Dermis microvascular lymphatic vessel endothelial cell (primary cell): ENCODE results near the gene RFNG. TPM values are rescaled to one million over a fixed set of nuclear protein-coding genes. Genes with fewer than 3 reads are reported as not detected.

ENCODE experiments used
- DNase-seq, 2 donors: peaks; one replicate each; pipeline versions ENCODE4 v3.0.0 to v3.0.0-alpha.2; 2010; ENCODE audit warnings: low read depth in 2 of 2
- total RNA-seq: library from RNA; depleted of rRNA; stranded (reverse); fragments of >200 nt; gene quantifications from 2 replicates; pipeline ENCODE4 v1.2.1, GENCODE V29; 2014

Gene RFNG, protein sequence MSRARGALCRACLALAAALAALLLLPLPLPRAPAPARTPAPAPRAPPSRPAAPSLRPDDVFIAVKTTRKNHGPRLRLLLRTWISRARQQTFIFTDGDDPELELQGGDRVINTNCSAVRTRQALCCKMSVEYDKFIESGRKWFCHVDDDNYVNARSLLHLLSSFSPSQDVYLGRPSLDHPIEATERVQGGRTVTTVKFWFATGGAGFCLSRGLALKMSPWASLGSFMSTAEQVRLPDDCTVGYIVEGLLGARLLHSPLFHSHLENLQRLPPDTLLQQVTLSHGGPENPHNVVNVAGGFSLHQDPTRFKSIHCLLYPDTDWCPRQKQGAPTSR
- 16.4 and 28.2 TPM in 2 replicates for total RNA-seq

DNA sequence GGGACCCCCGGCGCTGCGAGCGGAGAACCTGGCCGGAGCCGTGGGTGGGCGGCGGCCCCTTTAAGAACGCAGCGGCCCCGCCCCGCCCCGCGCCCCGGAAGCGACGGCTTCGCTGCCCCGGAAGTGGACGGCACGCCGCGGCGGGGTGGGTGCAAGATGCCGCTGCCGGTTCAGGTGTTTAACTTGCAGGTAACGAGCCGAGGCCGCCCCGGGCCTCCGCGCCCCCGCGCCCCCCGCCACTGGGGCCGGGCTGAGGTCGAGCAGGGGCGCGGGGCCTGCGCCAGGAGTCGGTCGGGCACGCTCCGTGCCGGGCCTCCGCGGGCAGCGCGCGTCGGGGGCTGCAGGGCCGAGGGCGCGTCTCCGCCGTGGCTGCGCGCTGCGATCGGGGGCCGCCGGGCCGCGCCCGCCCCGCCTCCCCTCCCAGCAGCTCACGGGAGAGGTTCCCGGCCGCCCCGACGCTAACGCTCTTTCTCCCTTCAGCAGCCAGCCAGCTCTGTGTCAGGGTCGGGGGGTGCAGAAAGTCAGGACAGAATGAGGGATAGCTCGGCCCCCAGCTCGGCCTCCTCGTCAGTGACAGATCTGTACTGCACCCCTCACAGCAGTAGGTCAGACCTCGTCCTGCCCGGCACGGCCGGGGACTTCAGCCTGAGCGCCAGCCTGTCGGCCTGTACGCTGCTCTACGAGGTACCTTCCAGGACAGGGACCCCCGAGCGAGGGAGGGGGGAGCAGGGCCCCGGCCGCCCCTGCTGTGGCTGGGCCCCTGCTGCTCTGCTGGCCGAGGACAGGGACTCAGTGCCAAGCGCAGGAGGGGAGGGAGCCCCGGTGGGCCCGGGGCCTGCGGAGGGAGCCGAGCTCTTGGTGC is at the start of gene RFNG, which contains the start of gene GPS1:
RFNG (minus strand) TSS at position 36 of the 862 bp plus-strand sequence. CDS start 45 bp downstream, outside the sequence.
GPS1 (plus strand) TSS at position 123 of the 862 bp plus-strand sequence; CDS start at position 157, 34 bp downstream.
- peak in 1 of 2 donors; percentile 58 for DNase-seq

DNA sequence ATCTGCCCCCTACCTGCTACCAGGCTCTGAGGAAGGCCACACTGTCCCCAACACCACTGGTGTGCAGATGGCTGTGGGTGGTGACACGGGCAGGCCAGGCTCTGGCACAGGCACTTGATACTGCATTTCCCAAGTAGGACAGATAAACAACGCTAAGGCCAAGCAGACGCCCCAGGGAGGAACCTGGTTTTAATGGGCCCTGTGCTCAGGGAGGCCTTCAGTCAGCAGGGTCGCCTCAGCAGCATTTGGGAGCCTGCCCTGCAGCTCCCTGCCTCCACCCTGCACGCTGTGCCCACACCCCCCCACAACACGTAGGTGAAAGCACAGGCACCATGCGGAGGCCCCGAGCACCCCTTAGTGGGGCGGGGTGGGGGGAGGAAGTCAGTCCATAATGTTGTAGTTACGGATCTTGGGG is 49.7 kb upstream of the RFNG start:
- DNase-seq = no peak

DNA sequence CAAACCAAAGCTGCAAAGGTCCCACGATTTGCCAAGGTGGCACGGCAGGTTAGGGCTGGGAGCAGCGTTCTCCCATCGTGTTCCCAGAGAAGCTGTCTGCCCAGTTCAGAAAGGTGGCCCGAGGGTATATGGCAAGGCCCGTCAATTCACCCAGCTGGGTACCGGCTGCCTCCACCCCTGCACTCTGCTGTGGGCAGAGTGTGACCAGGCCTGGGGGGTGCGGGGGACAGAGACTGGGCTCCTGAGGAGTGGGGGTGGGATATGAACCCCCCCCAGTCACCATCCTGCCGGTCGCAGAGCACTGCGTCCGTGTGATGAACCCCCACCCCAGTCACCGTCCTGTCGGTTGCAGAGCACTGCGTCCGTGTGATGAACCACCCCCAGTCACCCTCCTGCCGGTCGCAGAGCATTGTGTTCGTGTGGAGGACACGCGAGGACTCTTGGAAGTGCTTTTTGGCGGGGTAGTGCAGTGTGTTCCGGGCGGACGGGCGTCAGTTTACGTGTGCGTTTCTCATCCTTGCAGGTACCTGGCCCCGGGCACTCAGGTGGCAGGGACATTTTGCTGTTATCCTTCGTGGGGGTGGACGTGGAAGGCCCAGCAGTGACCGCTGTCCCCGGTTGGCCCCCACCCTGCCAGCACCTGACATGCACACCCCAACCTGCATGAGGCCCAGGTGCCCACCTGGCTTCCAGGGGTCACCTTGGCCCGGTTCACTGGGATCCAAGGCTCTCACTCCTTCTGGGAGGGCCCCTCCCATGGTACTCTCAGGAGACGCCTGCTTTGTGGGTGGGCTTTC is 49.1 kb upstream of the RFNG start:
- DNase-seq = no peak

DNA sequence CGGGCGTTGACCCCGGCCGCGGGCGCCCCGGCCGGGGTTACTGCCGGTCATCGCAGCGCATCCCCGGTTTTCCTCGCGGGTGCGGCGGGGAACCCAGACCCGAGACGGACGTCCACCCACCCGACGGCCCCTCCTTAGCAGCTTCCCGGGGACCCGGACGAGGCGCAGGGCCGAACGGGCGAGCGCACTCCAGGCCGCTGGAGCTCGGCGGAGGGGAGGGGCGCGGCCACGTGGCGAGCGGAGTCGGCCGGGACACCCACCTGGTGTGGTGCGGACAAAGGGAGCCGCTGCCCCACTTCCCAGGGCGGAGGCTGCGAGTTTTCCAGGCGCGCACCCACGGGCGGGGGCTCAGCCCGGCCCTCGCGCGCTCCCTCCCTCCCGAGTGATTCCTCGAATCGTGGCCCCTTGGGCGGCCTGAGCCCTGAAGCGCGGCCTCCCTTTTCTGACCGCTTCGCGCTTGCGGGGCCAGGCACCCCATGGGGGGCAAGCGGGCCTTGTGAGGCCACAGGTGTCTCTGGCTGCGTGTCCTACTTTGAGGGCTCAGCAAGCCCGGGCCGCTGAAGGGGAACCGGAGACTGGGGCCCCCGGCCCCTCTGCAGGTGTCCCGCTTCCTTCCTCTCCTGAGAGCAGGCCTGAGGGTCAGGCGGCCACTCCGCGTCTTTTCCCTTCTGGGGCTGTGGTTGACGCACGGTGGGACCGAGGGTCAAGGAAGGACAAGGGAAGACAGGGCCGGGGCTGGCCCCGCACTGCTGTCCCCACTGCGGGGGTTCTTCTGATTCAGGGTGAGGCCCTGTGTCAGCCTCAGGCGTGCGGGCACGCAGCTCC is 47.5 kb upstream of the RFNG start:
- no peak for DNase-seq

DNA sequence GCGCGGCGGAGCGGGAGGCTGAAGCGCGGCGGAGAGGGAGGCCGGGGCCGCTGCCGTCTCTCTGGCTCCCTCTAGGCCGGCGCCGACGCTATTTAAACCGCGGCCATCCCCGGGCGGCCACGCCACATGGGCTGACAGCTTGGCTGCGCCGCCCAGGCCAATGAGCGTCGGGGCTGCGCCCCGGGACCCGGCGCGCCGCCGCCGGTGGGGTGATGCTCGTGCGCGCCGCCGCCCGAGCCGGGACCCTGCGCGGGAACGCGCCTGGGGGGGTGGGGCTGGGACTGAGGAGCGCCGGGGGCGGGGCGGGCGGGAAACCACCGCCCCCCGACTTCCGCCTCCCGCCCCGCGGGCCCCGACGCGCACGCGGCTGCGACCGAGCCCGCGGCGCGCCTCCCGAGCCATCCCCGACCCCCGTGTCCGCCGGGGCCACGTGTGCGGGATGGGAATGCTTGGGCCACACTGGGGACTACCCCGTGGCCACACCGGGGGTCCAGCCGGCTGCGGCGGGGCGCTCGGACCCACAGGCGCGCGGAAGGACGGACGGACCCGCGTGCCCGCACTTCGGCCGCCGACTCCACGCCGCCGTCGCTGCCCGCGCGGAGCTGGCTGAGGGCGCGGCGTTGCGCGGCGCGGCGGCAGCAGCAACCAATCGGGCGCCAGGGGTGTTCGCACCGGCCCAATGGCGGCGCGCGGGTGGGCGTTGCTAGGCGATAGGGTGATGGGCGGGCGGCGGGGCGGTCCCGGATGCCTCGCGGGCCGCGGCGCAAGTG is 46.7 kb upstream of the RFNG start, which contains the start of gene FASN:
FASN (minus strand) TSS at position 68 of the 770 bp plus-strand sequence. CDS start 1,791 bp downstream, outside the sequence.
- peak; percentile 84 to 97 for DNase-seq

DNA sequence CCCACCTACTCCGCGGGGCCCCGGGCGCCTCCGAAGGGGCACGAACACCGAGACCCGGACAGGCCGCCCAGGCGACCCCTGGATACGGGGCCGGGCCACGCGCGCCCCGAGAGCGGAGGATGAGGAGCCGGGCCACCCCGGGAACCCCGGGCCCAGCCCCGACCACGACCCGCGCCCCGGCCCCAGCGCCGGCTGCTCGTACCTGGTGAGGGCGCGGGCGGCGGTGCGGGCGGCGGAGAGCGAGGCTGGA is 46.2 kb upstream of the RFNG start:
- DNase-seq = no peak

DNA sequence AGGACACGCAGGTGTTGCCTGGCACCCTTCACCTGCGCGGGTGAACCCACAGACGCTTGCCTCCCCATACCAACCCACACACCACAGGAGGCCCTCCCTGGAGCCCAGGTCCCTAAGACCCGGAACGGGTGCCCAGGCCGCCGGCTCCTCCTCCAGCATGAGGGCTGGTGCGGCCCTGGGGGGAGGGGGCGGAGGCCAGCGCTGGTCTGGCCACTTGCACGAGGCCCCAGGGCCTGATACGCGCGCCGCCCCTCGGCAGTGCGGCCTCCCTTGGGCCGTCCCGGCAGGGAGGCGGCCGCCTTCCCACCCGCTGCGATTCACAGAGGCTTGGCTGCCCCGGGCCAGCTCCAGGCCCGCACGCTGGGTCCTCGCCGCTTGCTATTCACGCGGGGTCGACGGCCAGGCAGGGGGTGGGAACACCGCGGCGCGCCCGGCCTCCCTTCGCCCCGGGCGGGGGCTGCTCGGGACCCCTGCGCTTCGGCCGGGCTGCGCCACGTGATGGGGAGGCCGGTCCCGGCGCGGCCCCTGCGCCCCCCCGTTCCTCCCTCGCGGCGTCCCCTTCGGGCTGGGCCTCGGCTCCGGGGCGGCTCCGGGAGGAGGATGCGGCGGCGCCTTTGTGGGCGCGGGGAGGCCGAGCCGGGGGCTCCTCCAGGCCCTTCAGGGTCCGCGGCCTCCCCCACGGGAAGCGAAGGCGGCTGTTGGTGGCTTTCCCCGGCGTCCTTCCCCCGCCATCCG is 45.7 kb upstream of the RFNG start:
- peak; percentile 11 to 63 for DNase-seq

DNA sequence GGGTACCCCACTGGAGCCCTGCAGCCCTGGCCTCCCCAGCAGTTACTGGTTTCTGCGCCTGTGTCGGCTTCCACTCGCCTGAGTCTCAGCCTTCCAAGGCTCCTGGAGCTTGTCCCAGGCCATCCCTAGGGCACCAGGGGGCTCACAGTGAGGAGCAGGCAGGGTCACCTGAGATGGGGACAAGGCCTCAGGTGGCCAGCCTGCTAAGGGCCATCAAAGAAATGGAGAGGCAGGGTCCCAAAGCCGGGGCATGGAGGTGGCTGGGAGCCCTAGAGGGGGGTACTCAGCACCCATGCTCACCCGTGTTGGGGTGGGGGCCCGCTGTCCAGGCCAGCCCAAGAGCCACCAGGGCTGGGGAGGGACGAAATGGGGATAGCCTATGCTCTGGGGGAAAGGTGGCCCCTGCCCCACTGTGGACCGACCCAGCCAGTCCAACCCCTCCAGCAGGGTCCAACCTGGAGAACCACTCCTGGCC is 45.1 kb upstream of the RFNG start:
- DNase-seq = no peak

DNA sequence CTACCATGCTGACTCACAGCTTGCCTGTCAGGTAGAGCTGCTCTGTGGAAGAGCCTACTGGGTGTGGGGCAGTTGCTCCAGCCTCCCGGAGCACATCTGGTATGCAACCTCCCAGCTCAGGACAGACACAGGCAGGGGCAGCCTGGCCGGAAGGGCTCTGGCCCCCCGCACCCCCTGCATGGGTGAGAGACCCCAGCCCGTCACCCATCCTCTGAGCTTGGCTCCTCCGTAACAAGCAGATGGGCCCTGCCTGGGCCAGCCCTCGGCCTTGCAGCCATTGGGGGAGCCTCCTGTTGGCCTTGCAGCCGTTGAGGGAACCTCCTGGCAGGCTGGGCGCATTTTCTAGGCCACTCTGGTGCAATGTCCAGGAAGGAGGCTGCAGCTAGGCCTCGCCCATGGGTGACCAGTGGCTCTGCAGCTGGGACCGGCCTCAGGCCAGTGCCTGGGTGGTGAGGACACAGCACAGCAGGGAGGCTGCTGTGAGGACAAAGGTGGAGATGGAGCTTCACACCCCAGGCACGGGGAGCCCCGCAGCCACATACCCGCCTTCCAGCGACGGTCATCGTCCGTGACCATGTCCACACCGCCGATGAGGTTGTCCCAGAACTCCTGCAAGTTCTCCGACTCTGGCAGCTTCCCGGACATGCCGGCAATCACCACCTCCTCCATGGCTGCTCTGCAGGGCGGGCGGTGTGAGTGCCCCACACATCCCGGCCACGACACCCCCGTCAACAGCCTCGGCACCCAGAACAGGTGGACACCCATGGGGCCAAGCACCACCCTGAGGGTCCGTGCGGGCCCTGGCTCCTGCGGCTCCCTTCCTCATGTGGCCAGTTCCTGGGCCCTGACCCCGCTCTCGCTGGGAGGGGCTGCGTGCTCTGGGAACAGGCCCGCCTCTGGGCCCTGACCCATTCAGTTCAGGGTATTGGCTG is 44.4 kb upstream of the RFNG start:
- no peak for DNase-seq

DNA sequence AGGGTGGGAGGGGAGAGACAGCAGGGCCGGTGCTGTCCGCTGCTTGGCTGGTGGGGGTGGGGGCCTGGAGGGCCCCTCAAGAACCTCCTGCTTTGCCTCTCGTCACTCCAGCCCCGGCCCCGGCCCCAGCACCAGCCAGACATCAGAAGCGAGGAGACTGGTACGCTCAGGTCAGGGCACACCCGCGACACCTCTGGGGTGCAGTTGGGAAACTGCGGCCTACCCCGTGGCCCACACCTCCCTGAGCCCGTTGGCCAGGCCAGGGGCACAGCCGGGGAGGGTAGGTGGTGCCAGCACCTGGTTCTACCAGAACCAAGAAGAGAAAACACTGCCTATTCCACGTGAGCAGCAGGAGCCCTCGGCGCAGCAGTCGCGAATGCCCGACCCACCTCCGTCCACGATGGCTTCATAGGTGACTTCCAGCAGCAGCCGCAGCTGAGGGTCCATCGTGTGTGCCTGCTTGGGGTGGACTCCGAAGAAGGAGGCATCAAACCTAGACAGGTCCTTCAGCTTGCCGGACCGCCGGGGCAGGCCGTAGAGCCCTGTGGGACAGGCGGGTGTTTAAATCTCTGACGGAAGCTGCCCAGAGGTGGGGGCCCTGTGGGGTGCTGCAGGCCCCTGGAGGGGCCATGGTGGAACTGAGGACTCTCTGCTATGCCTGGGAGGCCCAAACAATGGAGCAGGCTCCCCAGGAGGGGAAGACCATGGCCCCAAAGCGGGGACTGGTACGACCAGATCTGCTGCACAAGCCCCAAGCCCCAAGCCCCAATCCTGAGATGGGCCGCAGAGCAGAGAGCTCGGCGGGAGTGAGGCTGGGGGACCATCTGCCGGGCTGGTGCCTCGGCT is 43.5 kb upstream of the RFNG start:
- no peak for DNase-seq

DNA sequence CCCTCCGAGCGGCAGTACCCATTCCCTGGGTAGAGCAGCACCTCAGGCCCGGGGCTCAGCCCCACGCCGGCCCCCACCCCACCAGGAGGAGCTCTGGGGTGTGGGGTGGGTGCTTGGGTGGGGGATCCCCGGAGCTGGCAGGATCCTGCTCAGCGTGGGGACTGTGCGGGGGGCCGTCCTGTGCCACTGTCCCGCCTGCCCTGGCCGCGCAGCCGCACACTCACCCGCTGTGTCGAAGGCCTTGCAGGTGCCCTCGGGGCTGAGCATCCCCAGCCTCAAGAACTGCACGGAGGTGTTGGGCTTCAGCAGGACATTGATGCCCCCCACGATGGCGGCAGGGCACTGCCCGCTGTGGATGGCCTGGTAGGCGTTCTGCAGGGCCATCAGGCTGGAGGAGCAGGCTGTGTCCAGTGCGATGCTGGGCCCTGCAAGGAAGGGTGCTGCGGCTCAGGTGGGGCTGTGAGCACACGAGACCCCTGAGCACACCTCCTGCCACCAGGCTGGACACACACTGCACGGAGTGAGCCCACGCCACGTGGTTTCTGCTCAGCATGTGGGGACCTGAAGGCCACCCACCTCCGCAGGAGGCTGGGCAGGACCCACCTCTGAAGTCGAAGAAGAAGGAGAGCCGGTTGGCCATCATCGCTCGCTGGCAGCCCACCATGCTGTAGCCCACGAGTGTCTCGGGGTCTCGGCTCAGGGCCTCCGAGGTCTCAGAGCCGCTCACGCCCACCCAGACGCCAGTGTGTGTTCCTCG is 41.6 kb upstream of the RFNG start:
- DNase-seq = no peak

DNA sequence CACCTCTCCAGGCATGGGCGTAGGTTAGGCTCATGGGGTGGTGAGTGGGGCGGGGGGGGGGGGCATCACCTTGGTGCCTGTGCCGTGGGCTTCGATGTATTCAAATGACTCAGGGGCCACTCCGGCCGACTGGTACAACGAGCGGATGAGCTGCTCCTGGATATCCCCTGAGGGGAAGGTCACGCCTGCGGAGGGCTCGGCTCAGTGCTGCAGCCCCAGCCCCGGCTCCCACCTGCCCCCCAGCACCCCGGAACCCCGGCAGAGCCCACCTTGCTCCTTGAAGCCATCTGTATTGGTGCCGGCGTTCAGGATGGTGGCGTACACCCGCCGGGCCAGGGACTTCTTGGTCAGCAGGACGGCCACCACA is 41.0 kb upstream of the RFNG start:
- DNase-seq = no peak

DNA sequence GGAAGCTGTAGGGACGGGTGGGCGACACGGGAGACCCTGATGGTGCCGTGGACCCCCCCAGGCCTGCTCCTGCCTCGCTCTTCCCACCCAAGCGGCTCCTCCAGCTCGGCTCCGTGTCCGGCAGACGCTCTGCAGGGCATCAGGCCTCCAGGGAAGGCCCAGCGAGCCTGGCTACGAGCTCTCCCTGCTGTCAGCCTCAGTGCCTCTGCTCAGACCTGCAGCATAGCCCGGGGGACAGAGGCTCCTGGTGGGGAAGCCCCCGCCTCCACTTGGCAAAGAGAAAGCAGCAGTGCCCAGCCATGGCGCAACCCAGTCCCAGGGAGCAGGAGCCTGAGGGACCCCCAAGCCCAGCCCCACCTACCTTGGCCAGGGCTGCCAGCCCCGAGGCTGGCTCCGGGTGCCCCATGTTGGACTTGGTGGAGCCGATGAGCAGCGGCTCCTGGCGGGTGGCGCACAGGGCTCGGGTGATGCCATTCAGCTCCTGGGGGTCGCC is 40.5 kb upstream of the RFNG start:
- DNase-seq = no peak

DNA sequence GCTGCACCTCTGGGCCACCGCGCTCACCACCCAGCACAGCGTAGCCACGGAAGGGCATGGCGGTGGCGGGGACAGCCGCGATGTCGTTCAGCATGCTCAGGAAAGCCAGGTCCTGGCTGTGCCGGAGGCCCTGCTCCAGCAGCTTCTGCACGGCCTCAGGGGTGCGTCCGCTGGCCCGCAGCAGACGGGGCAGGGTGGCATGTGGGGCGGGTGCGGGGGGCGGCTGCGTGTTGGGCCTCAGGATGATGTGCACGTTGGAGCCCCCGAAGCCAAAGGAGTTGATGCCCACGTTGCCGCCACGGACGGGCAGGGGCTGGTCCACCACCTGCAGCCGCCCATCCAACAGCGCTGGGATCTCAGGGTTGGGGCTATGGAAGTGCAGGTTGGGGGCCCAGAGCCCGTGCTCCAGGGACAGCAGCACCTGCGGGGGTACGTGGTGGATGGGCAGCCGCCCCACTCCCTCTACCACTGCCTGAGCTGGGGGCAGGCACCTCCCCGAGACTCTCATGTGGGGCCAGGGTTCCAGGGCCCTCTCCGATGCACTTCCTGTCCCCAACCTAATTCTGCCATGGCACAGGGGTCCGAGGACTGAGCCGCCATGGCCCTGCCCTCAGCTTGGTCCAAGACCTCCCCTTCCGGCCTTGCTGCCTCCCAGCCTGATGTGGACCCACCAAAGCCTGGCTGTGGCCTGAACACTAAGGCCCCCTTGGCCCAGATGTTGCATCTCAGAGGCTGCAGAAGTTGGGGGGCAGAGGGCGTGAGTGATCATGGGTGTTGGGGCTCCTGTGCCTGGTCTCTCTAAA is 39.9 kb upstream of the RFNG start:
- no peak for DNase-seq

DNA sequence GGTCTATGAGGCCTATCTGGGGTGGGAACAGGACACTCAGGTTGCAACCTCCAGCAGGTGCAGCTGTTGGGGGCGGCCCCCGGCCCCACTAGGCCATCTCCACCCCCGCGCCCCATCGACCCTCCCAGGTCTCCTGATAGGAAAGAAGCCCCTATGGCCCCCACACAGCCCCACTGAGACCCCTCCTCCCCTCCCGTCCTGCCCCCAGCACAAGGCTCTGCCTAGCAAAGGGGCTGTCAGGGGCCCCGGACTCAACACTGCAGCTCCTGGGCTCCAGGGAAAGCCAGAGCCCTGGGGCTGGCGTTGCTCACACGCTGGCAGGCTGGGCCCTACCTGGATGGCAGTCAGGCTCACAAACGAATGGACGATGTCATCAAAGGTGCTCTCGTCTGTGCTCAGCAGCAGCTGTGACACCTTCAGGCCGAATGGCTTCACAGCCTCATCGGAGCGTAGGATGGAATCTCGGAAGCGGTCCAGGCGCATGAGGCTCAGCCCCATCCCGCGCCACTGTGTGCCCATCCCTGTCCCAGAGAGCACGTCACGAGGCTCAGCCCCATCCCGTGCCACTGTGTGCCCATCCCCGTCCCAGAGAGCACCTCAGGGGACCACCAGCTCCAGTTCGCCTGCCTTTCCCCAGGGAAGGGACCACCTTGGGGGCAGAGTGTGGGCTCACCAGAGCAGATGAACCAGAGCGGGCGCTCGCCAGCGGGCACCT is 39.1 kb upstream of the RFNG start:
- DNase-seq = no peak
